HG02970 (cell line): ENCODE data around the gene ARHGEF17.
"Not testable (repeated sequence)": the region's sequence is repeated elsewhere in the genome, so short reads cannot be mapped to it uniquely, and the experiment has no call there.

ENCODE experiments used
- ATAC-seq: cut with Tn5 transposase; IDR thresholded peaks from one replicate; pipeline ENCODE4 v1.9.1; 2021; ENCODE audit warnings: mild to moderate bottlenecking, moderate library complexity, moderate number of reproducible peaks; ENCODE audit not compliant: unreplicated experiment, low FRiP score

ARHGEF17 gene

GRCh38 chr11:73271936-73272679, 36.0 kb upstream of the ARHGEF17 start, which contains the start of gene P2RY6:
Gene P2RY6, plus strand, starts transcription at chr11:73272338. Its CDS starts 24,181 bp downstream, at chr11:73296519.
- no peak for ATAC-seq

DNA sequence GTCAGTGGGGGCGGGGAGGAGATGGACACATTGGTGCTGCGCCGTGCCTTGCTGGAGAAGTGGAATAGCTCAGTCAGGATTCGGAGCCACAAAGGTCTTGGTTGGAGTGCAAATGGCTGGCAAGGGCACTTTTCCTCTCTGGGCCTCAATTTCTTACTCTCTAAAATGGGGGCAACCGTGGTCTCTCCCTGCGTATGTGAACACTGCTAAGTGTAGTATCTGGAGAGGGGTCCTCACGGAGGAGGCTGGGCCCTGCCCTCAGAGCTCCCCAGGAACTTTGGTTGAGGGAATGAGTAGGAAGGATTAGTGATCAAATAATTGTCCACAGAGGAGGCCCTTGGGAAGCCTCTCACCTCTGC, 35.4 kb upstream of the ARHGEF17 start:
- ATAC-seq: no peak

GRCh38 chr11:73273222-73273895, 34.7 kb upstream of the ARHGEF17 start:
- no peak for ATAC-seq

GRCh38 chr11:73274191-73274590, 33.9 kb upstream of the ARHGEF17 start:
- ATAC-seq: not testable (repeated sequence)

DNA sequence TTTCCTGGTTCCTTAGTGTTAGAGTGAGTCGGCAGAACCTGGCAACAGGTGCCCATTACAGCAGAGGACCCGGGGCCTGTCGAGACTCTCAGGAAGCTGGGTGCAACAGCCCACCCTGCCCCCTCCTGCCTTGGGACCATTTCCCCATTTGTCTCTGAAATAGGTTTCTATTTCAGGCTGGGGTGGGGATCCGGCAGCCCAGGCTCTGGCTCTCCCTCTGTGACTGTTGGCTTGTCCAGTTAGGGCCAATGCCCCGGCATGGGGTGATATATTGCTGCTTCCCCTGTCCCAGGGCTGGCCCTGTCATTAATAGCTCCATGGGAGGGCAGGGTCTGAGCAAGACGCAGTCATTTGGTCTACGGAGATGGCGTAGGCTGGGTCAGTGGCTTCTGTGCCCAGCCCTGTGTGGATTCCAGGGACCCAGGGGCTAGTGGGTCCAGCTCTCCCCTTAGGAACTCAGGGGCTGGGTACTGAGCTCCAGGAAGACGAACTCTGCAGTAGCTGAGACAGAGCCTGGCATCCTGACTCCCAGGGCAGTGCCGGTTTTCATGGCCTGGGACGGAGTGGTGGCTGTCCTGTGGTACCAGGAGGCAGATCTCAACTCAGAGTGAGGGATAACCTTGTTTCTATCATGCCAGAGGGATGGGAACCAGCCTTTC, 33.2 kb upstream of the ARHGEF17 start:
- ATAC-seq: no peak

- ATAC-seq: no peak
Measured at GRCh38 chr11:73275381-73275750, 32.7 kb upstream of the ARHGEF17 start.

DNA sequence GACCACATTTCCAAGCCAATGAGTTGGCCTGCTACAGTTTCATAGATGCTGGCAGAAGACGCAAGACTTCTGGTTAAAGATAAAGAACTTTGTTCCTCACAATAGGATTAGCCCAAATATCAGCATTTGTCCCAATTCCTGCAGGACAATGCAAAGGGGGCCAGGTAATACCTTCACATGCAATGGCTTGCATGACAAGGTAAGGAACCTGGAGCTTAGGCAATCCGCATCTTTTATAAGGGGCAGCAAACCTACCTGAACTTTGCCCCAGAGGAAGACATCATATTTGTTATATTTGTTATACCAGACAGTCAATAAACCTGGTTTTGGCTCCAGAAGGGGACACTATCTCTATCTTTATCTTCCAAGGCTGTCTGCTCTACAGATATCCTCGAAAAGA, 30.6 kb upstream of the ARHGEF17 start:
- ATAC-seq: no peak

DNA sequence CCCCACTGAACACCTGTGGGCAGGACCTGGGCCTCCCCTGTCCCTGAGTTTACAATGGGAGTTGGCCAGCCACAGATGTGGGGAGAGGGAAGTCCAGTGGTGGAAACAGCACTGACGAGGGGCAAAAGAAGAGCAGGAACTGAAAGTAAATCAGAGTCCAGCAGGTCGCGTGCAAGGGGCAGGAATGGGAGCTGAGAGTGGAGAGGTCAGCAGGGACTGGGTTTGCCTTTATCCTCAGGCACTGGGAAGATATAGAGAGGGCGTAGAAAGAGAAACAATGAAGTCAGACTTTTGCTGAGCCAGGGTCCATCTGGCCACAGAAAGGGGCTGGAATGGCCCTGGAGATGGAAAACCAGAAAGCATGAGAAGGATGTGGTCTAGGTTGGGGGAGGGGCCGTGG, 27.4 kb upstream of the ARHGEF17 start:
- ATAC-seq: no peak

GRCh38 chr11:73281201-73281741, 26.8 kb upstream of the ARHGEF17 start:
- ATAC-seq: no peak

GRCh38 chr11:73281796-73282660, 26.0 kb upstream of the ARHGEF17 start:
- no peak for ATAC-seq

DNA sequence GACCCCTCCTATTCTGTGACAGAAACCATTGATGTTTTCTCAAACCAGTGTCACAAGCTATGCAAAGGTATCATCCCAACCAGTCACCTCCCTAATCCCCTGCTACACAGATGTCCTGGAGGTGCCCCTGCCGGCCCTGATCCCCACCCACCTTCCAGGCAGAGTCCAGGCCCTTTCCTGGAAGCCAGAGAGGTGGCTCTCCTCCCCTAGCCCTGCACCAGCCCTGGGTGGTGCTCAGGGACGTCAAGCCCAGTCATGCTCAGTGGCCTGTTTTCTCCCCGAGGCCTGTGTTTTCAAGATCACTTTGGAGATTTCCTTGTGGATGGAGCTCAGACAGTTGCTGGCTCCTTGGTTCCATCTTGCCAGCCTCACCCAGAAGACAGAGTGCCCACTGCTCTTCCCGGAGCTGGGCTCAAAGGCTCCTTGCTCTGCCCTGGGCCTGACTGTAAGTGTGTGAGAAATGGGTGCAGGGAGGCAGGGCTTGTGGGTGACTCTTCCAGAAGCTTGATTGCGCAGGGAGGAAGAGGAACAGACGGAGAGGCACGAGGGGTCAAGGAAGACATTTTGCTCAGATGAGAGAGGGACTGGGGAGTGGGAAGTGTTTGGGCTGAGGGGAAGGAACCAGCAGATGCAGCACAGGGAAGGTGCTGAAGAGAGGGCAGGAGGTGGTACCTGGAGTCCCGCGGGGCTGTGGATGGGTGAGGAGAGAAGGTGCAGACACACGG, 24.6 kb upstream of the ARHGEF17 start:
- no peak for ATAC-seq

DNA sequence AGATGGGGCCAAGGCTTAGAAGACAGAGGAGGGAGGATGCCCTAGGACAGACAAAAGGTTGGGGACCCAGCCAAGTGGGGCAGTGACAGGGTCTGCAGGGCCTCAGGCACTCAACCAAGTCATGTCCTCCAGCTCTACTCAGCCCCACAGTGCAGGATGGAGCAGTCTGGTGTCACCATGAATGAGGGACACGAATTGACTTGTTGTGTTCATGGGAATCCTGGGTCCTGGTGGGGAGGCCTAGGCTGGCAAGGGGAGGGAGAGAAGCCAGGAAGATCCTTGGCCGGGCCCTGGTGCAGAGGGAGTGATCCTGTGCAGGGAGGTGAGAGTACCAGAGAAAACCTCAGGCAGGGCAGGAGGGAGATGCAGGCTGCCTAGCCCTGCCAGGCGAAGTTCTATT, 24.0 kb upstream of the ARHGEF17 start:
- ATAC-seq: no peak

GRCh38 chr11:73285721-73286120, 22.4 kb upstream of the ARHGEF17 start:
- no peak for ATAC-seq

GRCh38 chr11:73286240-73286810, 21.8 kb upstream of the ARHGEF17 start:
- ATAC-seq: no peak

GRCh38 chr11:73287400-73288101, 20.5 kb upstream of the ARHGEF17 start:
- no peak for ATAC-seq

- no peak for ATAC-seq
Measured at GRCh38 chr11:73288192-73288872, 19.7 kb upstream of the ARHGEF17 start.

GRCh38 chr11:73288873-73289707, 19.0 kb upstream of the ARHGEF17 start:
- peak; percentile 52 for ATAC-seq
